NCI-H2029 treated with DMSO at 0.1 percent for 48 hours (cell line): Measurements from ENCODE around the gene ADO.

Source experiments
- DNase-seq: peaks from one replicate; lab custom pipeline; 2025; lab: John Stamatoyannopoulos, UW

The ADO gene

DNA sequence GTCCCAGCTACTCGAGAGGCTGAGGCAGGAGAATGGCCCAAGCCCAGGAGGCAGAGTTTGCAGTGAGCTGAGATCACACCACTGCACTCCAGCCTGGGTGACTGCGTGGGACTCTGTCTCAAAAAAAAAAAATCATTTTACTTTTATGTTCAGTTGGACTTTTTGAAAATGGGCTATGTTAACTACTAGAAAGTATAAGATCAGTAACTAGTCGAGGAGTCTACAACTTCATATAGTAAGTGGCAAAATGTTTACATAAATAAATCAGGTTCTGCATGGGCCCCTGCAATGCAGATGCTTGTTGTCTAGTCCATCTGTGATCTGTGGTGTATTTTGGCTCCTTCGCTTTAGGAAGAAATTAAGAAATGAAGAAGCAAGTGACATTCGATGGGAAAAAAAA, 12.3 kb upstream of the ADO start:
- no peak for DNase-seq

DNA sequence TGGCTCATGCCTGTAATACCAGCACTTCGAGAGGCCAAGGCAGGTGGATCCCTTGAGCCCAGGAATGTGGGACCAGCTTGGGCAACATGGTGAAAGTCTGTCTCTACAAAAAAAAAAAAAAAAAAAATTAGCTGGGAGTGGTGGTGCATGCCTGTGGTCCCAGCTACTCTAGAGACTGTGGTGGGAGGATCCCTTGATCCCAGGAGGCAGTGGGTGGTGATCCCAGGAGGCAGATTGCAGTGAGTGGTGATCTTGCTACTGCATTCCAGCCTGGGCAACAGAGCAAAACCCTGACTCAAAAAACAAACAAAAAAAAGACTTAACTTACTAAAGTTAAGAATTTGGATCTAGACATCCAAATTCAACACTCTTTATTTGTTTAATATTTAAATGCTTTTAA, 10.2 kb upstream of the ADO start:
- no peak for DNase-seq

DNA sequence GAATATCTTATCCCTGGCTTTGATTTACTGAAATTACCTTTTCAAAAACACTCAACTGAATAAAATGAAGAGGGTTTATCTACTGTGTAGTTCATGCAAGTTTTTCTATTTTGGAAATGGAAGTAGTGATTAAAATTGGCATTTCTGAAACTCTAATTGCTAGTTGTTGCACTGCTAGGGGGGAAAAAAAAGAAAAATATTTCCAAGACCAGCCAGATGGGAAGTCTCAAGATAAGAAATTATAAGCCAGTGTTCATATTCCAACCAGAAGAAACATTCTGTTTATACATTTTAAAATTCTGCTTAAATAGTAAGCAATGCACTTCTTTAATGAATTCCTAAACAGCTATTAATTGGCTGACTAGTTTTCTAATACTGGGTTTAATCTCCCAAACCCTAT, 9.4 kb upstream of the ADO start:
- DNase-seq, result no peak

DNA sequence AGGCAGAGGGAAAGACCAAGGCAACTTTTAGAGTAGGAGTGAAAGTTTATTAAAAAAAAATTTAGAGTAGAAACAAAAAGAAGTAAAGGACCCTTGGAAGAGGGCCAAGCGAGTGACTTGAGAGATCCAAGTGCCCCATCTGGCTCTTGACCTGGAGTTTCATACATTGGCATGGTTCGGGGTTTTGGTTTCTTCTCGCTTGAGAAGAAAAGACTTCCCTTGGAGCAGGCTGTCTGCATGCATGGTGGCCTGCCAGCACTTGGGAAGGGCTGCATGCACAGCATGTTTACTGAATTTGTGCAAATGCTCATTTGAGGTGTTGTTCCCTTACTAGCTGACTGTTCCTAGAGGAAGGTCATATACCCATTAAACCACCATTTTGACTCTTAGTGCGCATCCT, 8.8 kb upstream of the ADO start:
- DNase-seq, result no peak

DNA sequence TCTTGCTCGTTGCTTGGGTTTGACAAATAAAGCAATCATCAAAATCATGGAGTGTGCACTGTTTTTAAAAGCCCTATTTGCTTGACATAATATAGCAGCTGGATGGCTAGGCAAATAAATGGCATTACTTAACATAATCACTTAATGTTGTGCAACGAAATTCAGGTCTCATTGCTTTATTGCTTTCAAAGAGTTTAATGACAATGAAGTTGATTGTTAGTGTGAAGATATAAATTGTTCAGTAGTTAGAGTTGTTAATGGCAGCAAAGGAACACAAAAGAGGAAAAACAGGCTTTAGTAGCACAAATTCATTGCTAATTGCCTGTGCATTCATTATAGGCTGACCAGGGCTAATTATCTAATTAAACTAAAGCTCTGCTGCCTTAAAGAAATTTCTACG, 7.6 kb upstream of the ADO start:
- DNase-seq, result no peak

DNA sequence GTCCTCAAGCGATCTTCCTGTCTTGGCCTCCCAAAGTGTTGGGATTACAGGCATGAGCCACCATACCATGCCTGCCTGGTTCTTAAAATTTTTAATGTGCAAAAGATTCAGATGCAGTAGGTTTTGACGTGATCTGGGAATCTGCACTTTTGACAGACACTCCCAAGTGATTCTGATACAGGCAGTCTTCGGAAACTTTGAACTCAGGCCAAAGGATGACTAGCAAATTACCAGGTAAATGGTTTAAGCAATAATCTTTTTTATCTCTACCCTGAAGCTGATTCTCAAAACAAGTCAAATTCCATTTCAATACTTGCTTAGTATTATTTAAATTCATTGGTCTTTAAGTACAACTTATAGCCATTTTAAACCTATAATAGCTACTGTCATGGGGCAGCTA, 2.6 kb upstream of the ADO start:
- no peak for DNase-seq

DNA sequence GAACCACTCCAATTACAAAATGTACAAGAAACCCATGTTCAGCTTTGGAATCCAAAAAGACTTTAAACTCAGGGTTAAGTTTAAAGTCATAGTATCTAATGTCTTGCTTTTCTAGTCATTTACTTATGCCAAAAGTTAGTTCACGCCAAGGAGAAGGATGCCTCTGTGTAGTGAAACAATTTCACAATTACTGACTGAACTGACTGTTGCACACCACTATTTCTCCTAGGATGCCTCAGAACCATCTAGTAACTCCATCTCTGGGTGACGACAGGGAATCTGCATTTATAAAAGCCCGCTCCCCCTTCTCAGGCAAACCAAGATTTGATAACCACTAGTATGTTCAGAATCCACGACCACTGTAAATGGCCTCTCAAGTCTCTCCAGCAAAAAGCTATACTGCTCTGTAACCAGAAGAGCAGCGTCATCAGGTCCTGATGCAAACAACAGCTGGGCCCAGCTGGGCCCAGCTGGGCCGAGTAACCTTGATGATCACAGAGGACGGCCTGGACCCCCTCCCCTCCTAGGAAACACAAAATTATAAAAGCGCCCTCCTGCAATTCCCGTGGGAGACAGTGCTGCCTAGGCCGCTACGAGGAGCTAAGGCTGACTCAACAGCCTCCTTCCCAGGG, 680 bp upstream of the ADO start:
- no peak for DNase-seq

DNA sequence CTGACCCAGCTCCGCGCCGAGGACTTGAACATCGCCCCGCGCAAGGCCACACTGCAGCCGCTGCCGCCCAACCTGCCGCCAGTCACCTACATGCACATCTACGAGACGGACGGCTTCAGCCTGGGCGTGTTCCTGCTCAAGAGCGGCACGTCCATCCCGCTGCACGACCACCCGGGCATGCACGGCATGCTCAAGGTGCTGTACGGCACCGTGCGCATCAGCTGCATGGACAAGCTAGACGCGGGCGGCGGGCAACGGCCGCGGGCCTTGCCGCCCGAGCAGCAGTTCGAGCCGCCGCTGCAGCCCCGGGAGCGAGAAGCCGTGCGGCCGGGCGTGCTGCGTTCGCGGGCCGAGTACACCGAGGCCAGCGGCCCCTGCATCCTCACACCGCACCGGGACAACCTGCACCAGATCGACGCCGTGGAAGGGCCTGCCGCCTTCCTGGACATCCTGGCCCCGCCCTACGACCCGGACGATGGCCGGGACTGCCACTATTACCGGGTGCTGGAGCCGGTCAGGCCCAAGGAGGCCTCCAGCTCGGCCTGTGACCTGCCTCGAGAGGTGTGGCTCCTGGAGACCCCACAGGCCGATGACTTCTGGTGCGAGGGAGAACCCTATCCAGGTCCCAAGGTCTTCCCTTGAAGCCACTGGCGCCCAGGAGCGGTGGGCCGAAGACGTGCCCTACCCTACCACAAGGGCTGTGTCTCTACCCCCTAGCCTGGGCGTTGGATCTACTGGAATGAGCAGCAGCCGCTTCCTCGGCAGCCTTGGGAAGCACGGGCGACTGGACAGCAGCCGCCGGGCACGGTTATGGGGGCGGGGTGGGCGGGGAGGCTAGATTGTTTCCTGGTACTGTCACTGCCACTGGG, 945 bp downstream of the ADO start:
- DNase-seq, result no peak

DNA sequence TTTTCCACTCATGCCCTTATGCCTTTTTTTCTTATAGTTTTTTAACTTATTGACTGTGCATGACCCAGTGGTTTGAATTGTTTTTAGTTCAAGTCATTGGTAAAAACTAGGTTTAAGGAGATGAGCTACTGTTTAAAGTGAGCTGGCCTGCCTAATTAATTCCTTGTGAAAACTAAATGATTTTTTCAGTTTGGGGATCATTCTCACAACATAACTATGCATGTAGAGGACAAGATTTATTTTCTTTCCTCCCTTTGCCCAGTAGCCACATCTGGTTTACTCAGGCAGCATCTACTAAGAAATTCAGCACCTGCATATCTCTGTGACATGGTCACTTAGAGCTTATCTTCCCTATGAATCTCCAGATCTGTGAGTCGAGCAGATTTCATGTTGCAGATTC, 1.7 kb downstream of the ADO start:
- DNase-seq, result no peak

DNA sequence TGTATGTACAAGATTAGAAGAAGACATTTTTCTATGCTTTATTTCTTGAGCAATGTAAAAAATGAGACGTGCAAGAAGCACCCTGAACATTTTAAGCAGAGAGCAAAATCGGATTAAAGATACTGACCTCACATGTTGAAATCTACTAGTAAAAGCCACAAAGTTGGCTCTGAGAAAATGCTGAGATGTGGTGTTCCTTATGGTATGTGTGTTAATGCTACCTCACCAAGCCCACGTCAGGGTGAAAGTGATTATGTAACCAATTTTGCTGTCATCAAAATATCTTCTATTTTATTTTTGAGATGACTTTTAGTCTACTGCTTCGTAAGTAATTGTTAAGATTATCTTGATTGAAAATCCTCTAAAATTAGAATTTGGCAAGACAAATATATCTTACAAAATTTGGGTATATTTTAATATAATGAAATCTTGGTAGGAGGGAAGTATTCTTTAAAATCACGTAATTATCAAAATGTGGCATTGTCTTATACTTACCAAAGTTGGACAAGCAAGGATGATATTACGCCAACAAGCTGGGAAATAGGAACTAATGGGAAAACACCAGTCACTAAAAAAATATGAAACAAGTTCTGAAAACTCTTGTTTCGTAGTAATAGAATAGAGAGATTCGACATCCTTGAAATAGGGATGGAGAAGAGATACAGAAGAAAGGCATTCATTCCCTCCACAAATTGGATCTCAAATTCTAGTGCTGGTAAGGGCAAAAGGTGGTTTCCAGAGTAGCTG, 5.8 kb downstream of the ADO start:
- no peak for DNase-seq

DNA sequence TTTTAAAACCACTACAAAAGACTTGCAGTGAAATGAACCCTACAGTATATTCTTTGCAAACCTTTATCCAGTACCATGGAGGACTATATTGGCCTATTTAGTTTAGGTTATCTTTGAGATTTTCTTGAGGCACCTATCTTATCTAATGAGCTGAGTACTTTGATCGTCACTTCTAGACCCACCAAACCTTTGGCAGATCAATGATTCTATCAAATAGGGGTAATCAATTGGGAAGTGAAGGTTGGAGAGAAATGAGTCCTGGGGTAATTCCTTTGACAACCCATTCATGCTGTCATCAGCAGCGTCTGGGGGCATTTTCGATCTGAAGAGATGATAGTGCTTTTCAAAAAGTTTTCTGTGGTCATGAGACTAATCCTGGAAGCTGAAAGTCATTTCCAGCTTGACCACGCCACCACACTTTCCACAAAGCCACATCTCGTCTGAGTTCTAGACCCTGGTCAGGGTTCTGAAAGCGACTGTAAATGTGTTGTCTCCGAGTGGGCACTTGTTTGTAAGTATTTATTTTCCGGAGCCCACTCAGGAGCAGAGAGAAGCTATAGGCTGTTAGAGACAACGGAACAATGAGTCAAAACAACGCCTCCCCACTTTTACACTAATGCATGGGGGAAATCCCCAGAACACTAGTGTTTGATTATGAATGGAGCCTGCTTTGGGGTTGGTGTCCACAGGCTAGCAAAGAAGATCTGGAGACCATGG, 6.8 kb downstream of the ADO start:
- no peak for DNase-seq

DNA sequence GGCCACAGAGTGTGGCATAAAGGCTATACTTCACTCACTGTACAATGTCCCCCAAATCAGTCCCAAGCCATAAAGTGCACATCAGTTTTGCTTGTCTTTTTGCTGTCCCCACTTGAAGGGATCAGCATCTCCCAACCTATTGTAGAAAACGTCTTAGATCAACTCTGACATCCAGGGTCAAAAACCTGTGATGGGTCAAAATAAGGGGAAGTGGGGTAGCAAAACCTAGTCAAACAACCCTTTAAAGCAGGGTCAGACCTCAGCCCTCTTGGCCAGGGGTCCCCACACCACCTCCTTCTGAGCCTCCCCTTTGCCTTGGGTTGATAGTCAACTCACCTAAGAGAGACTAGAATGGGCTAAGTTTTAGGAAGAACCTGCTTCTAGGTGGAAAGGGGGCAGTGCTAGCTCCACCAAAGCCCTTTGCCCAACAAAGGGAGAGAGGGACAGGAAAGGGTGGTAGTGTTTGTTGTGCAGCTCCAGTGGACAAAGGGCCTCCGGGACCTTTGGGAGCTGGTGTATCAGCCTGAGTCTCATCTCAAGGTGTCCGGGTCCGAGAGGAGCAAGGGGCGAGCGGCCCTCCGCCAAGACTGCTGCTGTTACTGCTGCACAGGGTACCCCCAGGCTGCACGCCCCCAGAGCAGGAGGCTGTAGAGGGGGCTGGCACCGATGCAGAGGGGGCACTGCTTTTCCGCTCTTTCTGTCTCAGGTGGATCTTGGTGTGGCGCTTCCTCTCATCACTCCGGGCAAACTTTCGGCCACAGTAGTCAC, 8.3 kb downstream of the ADO start:
- DNase-seq, result no peak

DNA sequence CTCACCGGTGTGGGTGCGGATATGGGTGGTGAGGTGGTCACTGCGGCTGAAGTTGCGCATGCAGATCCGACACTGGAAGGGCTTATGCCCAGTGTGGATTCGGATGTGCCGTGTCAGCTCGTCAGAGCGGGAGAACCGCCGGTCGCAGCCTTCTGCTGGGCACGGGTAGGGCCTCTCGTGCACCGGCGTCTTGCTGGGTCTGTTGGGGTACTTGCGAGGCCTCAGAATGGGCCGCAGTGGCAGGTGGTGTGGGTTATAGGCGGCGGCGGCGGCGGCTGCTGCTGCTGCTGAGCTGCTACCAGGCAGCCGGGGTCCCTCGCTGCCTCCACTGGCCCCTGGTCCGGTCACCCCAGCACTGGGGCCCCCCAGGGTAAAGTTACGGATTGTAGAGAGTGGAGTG, 8.9 kb downstream of the ADO start:
- DNase-seq, result no peak

DNA sequence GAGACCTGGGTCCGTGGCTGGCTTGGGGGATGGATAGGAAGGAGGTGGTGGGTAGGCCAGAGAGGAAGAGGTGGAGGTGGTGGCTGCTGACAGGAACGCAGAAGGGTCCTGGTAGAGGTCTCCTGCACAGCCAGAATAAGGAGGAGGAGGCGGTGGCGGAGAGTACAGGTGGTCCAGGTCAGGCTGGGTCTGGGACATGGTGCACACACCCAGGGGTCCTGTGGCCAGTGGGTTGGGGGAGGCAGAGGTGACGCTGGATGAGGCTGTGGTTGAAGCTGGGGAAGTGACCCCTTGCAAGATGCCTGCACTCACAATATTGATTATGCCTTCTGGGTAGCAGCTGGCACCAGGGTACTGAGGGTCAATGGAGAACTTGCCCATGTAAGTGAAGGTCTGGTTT, 9.5 kb downstream of the ADO start:
- no peak for DNase-seq

DNA sequence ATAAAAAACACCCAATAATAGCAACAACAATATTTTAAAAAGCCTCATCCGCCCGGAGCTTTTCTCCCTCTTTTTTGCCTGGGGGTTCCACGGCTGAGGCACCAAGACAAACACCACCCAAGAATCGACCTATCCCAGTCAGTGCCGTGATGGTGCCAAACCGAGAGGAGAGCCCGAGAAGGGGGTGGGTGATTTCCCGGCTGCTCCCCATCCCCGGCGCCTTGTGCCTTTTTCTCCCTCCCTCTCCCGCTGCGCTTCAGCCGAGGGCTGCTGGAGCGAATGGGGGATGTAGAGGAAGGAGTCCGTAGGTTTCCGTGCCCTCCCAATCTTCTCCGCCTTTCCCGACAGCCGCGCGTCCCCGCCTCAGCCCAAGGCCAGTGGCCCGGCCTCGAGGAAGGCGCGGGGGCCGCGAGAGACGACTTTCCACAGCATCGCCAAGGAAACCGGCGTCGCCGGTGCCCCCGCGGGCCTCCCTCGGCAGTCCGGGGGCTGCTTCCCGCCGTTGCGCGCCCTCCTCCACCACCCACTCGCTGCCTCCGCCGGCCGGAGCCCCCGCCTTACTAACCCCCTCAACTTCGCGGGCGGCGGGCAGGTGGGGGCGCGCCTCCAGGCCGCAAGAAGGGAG, 10.3 kb downstream of the ADO start:
- DNase-seq, result no peak

DNA sequence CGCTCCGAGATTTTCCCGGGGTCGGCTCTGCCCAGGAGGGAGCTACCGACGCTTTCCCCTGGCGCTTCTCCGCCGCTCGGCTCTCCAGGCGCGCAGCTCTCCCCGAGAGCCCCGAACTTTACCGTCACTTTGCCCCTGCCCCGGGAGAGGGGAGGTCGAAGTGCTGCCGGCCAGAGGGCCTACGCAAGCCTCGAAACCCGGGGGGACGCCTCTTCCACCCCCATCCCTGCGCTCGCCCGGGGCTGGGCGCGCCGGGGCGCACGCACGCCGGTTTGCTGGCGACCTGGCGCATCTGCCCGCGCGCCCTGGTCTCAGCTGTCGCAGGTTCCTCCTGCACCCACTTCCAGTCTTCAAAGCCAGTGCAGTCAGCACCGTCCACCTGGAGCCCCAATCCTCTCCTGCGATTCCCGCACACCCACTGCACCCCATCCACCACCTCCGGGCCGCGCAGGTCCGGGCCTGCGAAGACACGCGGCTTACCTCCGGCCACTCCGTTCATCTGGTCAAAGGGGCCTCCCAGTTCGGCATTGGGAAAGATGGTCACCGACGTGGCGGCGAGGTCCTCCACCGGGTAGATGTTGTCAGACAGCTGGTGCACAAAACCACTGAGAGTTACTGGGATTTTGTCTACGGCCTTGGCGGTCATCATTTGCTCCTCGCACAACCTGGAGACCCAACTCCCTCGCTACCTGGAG, 11.0 kb downstream of the ADO start:
- no peak for DNase-seq

DNA sequence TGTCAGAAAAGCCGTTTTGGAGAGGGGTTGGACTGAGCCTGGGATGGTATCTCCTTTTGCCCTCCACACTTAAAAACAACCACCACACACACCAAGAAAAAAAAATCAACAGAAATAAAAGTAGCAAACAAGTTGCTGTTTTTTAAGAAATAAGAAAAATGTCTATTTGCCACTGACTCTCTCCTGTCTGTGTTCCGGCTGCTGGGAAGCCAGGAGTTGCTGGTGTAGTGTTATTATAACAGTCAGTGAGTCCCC, 11.5 kb downstream of the ADO start:
- DNase-seq, result no peak

DNA sequence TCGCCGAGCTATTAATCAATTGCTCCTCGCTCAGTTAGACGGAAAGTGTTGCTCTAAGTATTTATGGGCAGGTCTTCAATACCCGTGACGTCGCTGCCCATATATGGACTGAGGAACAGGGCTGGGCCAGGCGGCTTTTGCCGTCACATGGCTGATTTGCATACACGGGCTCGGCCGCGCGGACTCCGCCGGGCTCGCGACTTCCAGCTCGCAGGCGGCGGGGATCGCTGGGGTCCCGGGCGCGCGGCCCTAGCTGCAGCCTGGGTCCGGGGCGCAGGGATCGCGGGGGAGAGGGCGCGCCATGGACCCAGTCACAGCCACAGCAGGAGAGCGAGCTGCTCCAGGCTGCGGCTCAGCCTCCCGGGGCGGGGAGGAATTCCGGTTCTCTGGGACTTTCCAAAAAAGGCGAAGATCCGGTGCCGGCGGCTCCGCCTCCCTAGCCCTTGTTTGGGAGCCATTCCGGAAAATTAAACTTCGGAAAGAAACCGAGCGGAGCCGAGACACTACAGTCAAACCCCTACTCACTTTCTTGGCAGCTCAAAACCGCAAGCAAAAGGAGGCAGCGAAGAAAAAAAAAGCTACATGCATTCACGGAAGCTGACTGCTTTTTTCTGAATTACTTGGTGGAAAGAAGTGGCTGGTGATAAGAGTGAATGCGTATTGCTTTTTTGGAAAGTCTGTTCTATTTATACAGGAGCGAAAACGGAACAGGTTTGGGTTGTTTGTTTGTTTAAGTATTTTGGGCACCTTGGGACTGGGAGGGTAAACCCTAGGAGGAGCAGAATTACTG, 12.0 kb downstream of the ADO start, which contains the start of gene EGR2:
TSS of gene EGR2 (minus strand) at position 36 of the 790 bp plus-strand sequence. CDS start 337 bp downstream, outside the sequence.
- peak; percentile 15 for DNase-seq

DNA sequence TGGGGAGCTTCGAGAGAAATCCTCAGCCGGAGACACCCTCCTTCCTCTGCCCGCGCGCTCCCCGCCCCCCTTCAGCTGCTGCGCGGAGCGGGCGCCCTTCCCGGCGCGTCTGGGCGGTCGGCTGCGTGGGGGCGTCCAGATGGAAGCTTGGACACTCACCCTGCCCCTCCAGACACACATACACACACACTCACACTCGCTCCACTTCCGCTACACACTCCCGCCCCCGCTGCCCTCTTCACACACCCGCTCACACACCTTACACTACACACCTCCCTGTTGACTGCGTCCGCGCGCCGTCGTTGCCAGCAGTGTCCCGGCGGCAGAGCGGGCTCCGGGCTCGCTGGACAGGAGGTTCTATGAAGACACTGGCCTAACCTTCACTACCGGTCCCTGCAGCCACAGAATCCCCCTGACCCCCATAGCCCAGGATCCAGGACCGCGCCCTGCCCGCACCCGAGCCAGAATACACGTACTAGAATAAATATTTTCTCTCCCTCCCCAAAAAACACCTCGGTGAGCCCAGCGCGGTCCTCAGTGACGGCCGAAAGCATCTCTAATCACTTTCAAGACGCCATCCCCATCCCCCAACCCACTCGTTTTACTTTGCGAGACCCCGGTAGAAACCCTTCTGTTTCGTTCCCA, 12.7 kb downstream of the ADO start:
- no peak for DNase-seq
